Hematopoietic multipotent progenitor cell treated with erythropoietin and hydrocortisone succinate and interleukin-3 and kit ligand, for 15 days (in vitro differentiated cells): ENCODE measurements around the gene CRHR2.
"Not testable (repeated sequence)": the region's sequence is repeated elsewhere in the genome, so short reads cannot be mapped to it uniquely, and the experiment has no call there.

Experiments used
- DNase-seq: peaks from one replicate; pipeline ENCODE4 v3.0.0-alpha.2; 2015; ENCODE audit warnings: low spot score

CRHR2 gene

GRCh38 chr7:30682212-30683083, at the start of gene CRHR2:
CRHR2 (minus strand) TSS chr7:30682456; CDS start chr7:30682280, 176 bp downstream.
- DNase-seq, result no peak

DNA sequence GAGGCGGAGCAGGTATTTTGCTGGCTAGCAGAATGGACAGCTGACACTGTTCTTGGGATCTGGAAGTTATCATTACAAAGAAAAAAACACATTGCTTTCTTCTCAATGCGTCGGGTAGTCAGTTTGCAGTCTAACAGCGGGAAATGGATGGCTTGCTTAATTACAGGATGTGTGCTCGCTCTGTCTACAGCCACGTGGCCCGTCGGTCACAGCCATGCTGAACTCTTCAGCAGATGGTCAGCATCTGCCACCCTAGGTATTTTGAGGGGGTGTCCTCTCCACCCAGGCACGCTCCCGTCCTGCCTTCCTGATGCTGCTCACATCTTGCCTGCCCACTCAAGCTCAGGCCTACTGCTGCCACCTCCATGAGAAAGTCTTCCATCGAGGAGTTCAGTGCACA, 49.3 kb upstream of the CRHR2 start:
- DNase-seq, result no peak

DNA sequence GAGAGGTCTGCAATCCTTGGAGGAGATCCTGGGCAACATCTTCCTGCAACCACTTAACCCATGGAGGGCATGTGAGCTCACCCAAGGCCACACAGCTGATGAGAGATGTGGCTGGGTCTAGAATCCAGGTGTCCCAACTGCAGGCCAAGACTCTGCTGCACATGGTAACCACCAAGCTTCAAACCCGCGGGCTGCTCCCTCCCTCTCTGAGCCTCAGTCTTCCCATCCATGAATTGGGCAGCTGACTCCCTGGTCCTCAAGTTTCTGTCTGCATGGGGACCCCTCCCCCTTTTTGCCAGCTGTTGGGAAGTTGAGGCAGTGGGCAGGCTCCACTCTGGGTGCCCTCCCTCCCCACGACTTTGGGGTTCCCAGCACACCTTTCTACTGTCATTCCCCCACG, 48.7 kb upstream of the CRHR2 start:
- no peak for DNase-seq

DNA sequence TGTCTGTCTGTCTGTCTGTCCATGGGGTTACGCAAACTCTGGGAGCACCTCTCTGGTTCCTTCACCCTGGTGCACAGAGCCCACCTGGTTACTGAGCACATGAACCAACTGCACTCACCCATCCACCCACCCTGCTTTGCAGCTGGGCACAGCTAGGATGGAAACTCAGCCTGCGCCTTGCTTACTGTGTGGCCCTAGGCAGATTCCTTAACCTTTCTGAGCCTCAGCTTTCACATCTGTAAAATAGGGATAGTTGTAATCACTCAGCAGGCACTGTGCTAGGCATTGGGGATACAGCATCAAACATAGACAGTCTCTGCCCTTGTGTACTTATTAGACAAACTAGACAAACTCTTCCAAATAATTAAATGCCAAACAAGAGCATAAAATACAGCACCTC, 47.8 kb upstream of the CRHR2 start:
- DNase-seq, result no peak

DNA sequence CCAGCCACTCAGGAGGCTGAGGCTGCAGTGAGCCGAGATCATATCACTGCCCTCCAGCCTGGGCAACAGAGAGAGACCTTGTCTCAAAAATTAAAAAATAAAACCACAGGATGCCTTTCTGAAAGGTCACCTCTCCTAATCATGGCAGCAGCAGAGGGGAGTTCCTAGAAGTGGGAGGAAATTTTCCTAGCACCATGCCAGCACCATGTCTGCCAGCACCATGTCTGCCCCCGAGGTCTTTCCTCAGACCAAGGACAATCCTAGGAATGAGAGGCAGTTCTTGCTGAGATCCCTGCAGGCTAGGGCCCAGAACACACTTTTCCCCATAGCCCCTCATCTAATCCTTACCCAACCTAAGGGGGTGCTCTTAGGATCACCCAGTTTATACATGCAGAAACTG, 47.4 kb upstream of the CRHR2 start:
- no peak for DNase-seq

DNA sequence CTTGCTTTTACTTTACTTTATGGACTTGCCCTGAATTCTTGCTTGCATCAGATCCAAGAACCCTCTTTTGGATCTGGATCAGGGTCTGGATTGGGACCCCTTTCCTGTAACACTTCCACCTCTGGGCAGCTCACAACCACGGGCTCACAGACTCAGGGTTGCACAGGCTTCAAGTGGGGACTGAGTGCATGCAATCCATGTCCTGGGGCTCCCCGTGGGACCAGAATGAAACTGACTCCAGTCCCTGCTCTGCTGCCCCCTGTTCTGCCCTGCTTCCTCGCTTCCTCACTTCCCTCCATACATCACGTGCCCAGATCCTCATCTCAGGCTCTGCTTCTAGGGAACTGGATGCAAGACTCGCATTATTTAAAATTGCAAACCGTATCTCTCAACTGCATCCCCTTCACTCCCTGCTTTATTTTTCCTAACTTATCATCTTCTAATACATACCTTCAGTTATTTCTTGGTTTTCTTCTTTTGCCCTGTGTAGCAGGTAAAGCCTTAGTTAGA, 46.4 kb upstream of the CRHR2 start:
- DNase-seq, result no peak

- DNase-seq, result no peak
These were observed 45.0 kb upstream of the CRHR2 start for GRCh38 chr7:30727061-30727945.

DNA sequence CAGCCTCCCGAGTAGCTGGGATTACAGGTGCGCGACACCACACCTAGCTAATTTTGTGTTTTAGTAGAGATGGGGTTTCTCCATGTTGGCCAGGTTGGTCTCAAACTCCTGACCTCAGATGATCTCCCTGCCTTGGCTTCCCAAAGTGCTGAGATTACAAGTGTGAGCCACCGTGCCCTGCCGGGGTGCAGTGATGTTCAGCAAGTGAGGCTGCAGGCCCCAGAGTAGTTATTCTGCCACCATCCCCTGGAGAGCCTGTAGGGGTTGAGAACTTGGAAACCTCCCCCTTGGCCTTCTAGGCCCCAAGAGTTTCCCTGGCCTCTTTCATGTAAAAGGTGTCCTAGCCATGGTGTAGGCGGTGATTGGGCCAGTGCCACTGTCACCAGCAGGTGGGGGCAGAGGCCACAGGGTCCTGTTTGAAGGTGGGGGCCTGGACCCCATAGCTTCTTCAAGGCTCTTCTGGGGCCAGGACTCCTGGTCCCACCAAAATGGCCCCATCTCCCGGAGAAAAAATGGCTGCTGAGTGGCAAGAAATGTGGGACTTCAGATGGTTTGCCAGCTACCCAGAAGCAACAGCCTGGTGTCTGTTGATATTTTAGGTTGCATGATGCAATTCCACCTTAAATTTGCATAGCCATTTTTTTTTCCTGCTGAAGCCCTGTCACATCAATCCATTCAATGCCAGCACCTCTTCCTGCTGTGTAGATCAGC, 44.2 kb upstream of the CRHR2 start:
- DNase-seq, result no peak

GRCh38 chr7:30723776-30724175, 41.5 kb upstream of the CRHR2 start:
- DNase-seq, result no peak

GRCh38 chr7:30722671-30723070, 40.4 kb upstream of the CRHR2 start:
- no peak for DNase-seq

DNA sequence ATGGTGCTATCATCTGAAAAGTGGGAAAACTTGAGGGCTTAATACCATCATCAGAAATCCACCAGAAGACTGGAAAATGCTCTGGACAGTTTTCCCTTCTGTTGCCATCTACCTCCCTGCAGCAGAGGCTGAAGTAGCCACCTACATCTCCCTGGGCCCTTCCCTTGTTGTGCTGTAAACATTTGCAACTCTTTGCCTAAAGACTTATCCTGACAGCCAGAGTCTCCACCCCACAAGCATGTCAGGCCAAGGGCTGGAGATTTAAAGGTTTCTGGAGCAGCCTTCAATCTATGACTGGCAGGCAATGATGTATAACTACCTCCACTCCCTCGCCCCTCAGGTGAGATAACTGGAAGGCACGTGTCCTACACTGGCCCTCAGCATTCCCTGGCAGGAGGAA, 39.9 kb upstream of the CRHR2 start:
- no peak for DNase-seq

DNA sequence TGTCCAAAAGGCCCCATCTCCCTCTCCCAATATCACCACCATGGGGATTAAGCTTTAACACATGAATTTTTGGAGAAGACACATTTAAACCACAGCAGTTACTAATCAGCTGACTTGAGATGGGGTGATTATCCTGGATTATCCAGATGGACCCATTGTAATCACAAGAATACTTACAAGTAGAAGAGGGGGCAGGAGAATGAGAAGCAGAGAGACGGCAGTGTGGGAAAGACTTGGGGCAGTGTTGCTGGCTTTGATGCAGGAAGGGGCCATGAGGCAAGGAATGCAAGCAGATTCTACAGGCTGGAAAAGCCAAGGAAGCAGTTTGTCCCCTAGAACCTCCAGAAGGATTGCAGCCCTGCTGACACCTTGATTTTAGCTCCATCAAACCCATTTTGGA, 39.0 kb upstream of the CRHR2 start:
- DNase-seq, result no peak

- not testable (repeated sequence) for DNase-seq
These were observed 37.2 kb upstream of the CRHR2 start for GRCh38 chr7:30719434-30719833.

DNA sequence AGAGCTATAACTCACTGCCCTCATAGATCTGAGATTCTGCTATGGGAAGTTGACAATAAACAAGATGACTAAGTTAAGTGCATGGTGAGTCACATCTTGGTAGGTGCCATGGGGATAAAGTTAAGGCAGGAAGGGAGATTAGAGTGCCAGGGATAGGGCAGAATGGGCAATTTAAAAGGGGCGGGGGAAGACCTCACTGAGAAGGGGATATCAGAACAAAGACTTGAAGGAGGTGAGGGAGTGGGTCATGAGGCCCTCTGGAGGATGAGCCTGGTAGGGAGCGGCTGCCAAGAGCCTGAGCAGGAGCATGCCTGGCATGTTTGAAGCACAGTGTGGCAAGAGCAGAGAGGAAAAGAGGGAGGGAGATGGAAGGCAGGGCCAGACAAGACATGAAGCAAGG, 34.9 kb upstream of the CRHR2 start:
- no peak for DNase-seq

- DNase-seq, result no peak
These were observed 31.9 kb upstream of the CRHR2 start for GRCh38 chr7:30714129-30714528.

DNA sequence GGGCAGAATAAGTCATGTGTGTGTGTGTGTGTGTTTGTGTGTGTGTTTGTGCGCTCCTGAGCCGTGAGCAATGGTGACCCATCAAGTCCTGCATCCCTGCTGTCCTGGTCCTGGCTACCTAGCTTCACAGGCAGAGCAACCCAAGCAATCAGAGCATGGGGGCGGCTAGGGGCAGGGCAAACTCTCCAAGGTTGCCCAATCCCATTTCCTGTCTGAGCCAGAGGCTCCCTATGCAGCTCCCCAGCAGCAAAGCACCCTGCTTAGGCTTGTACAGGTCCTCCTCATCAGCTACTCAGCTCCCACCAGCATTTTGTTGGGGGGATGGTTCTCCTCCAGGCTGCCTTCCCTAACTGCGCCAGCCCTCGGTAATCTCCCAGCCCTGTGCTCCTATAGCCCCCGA, 31.1 kb upstream of the CRHR2 start:
- DNase-seq, result no peak

GRCh38 chr7:30710669-30711068, 28.4 kb upstream of the CRHR2 start:
- no peak for DNase-seq

DNA sequence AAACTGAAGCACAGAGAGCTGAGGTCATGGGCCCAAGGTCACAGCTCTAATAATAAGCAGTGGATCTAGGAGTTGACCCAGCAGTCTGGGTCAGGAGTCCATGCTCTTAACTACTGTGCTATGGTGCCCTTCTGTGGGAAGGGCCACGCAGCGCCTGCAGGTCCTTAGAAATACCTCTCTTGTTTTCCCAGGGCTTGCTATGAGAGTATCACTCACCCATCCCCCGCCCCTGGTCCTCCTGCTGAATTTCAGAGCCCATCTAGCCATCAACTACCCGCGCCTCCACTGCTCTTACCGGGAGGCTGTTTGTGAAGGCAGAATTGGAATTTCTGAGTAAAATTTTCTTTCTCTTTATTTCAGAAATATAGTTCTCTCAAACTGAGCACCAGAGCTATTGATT, 27.3 kb upstream of the CRHR2 start:
- DNase-seq, result no peak

DNA sequence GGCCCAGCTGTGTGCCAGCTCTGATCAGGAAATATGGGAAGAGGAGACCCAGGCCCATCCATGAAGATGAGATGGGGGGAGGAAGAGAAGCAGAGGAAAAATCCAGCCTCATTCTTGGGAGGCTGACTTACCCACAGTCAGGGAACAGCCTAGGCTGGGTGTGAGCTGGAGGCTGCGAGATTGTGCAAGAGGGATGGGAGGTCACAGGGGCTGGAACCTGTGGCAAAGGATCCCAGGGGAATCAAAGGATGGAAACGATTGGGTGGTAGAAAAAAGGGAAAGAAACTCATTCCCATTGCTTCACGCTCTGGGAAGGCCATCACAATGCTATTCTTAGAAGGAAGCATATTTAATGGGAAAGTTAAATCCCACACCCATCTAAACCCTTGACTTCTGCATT, 26.7 kb upstream of the CRHR2 start:
- no peak for DNase-seq

DNA sequence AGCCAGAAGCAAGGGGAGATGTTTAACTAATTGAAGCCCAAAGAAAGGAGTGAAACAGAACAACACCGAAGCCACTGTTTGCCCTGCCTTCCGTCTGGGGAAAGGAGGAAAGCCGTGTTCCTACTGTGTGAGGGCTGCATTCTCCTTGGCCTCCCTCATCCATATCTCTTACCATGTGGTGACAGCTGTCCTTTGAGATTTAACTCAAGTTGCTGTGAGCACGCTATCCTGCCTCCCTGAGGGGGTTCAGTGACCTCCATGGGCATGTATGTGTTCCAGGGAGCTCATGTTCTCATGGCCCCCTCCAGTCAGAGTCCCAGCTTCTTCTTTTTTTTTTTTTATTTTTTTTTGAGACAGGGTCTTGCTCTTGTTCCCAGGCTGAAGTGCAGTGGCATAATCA, 26.2 kb upstream of the CRHR2 start:
- DNase-seq, result no peak

GRCh38 chr7:30707391-30708357, 25.4 kb upstream of the CRHR2 start:
- no peak for DNase-seq
